HCT116 (cell line): ENCODE measurements around the gene U2AF1L4. TPM values are rescaled to one million over a fixed set of nuclear protein-coding genes. Genes with fewer than 3 reads are reported as not detected.

Source experiments
- ATAC-seq: fragments of 200-7000 bp; cut with Tn5 transposase; 2 replicates; pipeline ENCODE4 v1.9.1; 2020; ENCODE audit warnings: mild to moderate bottlenecking, moderate library complexity
- BruUV-seq: library from RNA; stranded (reverse); fragments of 400-500 nt; replicated peaks from 2 replicates; lab custom pipeline; 2021; lab: Mats Ljungman, UMichigan
- CTCF ChIA-PET: fragments of 300-600 bp; sonication (Branson Sonifier 250); formaldehyde crosslinking; loops from one replicate; lab custom pipeline; 2021; ENCODE audit warnings: antibody characterized with exemption; lab: Charles Lee
- POLR2A ChIA-PET: fragments of 300-600, 350-600 bp; sonication (Branson Sonifier 250); formaldehyde crosslinking; loops from one replicate; lab custom pipeline; 2021; ENCODE audit warnings: antibody characterized with exemption; lab: Charles Lee
- RAD21 ChIA-PET, 2 experiments: fragments of 300-600 bp; sonication (Branson Sonifier 250); formaldehyde crosslinking; loops; one replicate each; lab custom pipeline; 2023; ENCODE audit warnings: low total read pairs in 2 of 2; ENCODE audit not compliant: uncharacterized antibody in 2 of 2, unreplicated experiment in 2 of 2, low non-redundant PET in 1 of 2; lab: Charles Lee
- DNase-seq: peaks from one replicate; pipeline ENCODE4 v3.0.0-alpha.2; 2010; ENCODE audit warnings: low read depth, low spot score
- H2AFZ ChIP-seq: fragments of 200-600 bp; shearing (Covaris generic), sonication (generic); 2 replicates; pipeline ENCODE4 v1.6.1; 2017; ENCODE audit warnings: low read depth, mixed run types, mixed read lengths, antibody characterized with exemption, low read length; ENCODE audit not compliant: poor library complexity, severe bottlenecking
- H3K27ac ChIP-seq: 2 replicates; pipeline ENCODE4 v1.5.1; 2012; ENCODE audit warnings: low read depth, low read length
- H3K27me3 ChIP-seq: fragments of 200-600 bp; sonication (generic); 2 replicates; pipeline ENCODE4 v1.6.1; 2016; ENCODE audit warnings: mixed run types, low read length, mixed read lengths; ENCODE audit not compliant: insufficient read depth
- H3K36me3 ChIP-seq, 2 experiments: fragments of 200-500 bp in 1 of 2; fragments of 200-600 bp in 1 of 2; sonication (Bioruptor generic) in 1 of 2; sonication (generic) in 1 of 2; 2 replicates each; pipeline versions ENCODE4 v1.5.1 to v1.6.1; 2014 to 2016; ENCODE audit warnings: low read length in 2 of 2, inconsistent platforms in 1 of 2, mixed read lengths in 1 of 2, mixed run types in 1 of 2; ENCODE audit not compliant: insufficient read depth in 2 of 2, control insufficient read depth in 1 of 2
- H3K4me1 ChIP-seq, 2 experiments: fragments of 200-600 bp in 1 of 2; sonication (generic) in 1 of 2; 2 replicates each; pipeline versions ENCODE4 v1.5.1 to v1.6.1; 2012 to 2017; ENCODE audit warnings: low read length in 2 of 2, inconsistent platforms in 1 of 2, mild to moderate bottlenecking in 1 of 2, mixed read lengths in 1 of 2, mixed run types in 1 of 2, moderate library complexity in 1 of 2; ENCODE audit not compliant: insufficient read depth in 2 of 2, control insufficient read depth in 1 of 2
- H3K4me2 ChIP-seq: fragments of 200-600 bp; sonication (generic); 2 replicates; pipeline ENCODE4 v1.6.1; 2017; ENCODE audit warnings: mixed run types, low read length, mixed read lengths
- H3K4me3 ChIP-seq, 2 experiments: fragments of 200-600 bp in 1 of 2; sonication (generic) in 1 of 2; replicated peaks in 1 of 2; 2 replicates each; pipeline ENCODE4 v1.5.1; 2011 to 2016; ENCODE audit warnings: low read length in 2 of 2, control low read depth in 1 of 2, low read depth in 1 of 2, mild to moderate bottlenecking in 1 of 2, mixed read lengths in 1 of 2, mixed run types in 1 of 2
- H3K79me2 ChIP-seq: fragments of 200-600 bp; sonication (generic); 2 replicates; pipeline ENCODE4 v1.6.1; 2017; ENCODE audit warnings: mild to moderate bottlenecking, mixed run types, low read length, moderate library complexity, mixed read lengths; ENCODE audit not compliant: insufficient read depth
- H3K9ac ChIP-seq: fragments of 200-600 bp; sonication (generic); 2 replicates; pipeline ENCODE4 v1.6.1; 2016; ENCODE audit warnings: low read length, mixed read lengths
- H3K9me2 ChIP-seq: fragments of 200-600 bp; sonication (generic), shearing (Covaris generic); 2 replicates; pipeline ENCODE4 v1.6.1; 2017; ENCODE audit warnings: mixed run types, mild to moderate bottlenecking, moderate library complexity; ENCODE audit not compliant: insufficient read depth
- H3K9me3 ChIP-seq, 2 experiments: fragments of 200-500 bp in 1 of 2; fragments of 200-600 bp in 1 of 2; sonication (Bioruptor generic) in 1 of 2; sonication (generic) in 1 of 2; 2 replicates each; pipeline ENCODE4 v1.6.1; 2014 to 2017; ENCODE audit warnings: low read length in 2 of 2, mixed read lengths in 2 of 2, inconsistent platforms in 1 of 2, low read depth in 1 of 2, mild to moderate bottlenecking in 1 of 2, mixed run types in 1 of 2, moderate library complexity in 1 of 2; ENCODE audit not compliant: control insufficient read depth in 1 of 2, insufficient read depth in 1 of 2
- H4K20me1 ChIP-seq: fragments of 200-600 bp; sonication (generic), shearing (Covaris generic); 2 replicates; pipeline ENCODE4 v1.6.1; 2017; ENCODE audit warnings: mixed run types, mild to moderate bottlenecking, moderate library complexity; ENCODE audit not compliant: insufficient read depth
- ATF3 ChIP-seq: IDR thresholded peaks from 2 replicates; pipeline ENCODE4 v1.6.1; 2012
- ELF1 ChIP-seq: IDR thresholded peaks from 2 replicates; pipeline ENCODE4 v1.6.1; 2012; ENCODE audit warnings: low read depth, borderline replicate concordance
- EZH2phosphoT487 ChIP-seq: fragments of 200-600 bp; IDR thresholded peaks from 2 replicates; pipeline ENCODE4 v1.6.1; 2018; ENCODE audit warnings: antibody characterized with exemption, borderline replicate concordance
- RAD21 ChIP-seq: IDR thresholded peaks from 2 replicates; pipeline ENCODE4 v1.6.1; 2012; ENCODE audit warnings: low read depth, mild to moderate bottlenecking
- TCF7L2 ChIP-seq: IDR thresholded peaks from 2 replicates; pipeline ENCODE4 v1.7.0; 2011; ENCODE audit warnings: borderline replicate concordance, inconsistent platforms; ENCODE audit not compliant: insufficient read depth, insufficient read length; ENCODE audit errors: extremely low read depth
- YY1 ChIP-seq: IDR thresholded peaks from 2 replicates; pipeline ENCODE4 v1.6.1; 2011; ENCODE audit warnings: low read length, low read depth, moderate library complexity, mild to moderate bottlenecking; ENCODE audit not compliant: insufficient replicate concordance; ENCODE audit errors: extremely low read depth
- ZFX ChIP-seq: fragments of 450-650 bp; IDR thresholded peaks from 2 replicates; pipeline ENCODE4 v1.6.1; 2017
- ZNF274 ChIP-seq: fragments of 200-500 bp; sonication (Bioruptor generic); IDR thresholded peaks from 2 replicates; pipeline ENCODE4 v1.6.1; 2014; ENCODE audit warnings: mild to moderate bottlenecking, low read depth, low read length, inconsistent platforms
- intact Hi-C: fragments of 100-400 bp; cut with micrococcal nuclease; formaldehyde crosslinking; loops from 2 replicates; pipeline ENCODE4 v1.10.0; 2022
- total RNA-seq: library from RNA; stranded (reverse); gene quantifications from one replicate; pipeline ENCODE4 v1.2.1, GENCODE V29; 2021; ENCODE audit not compliant: unreplicated experiment

Gene U2AF1L4
- total RNA-seq, 1 experiment from 2014 or later: 15.6 TPM

- TF ChIP-seq ZFX (no peak), YY1 (no peak), EZH2phosphoT487 (no peak)
- TF ChIP-seq, all 23 proteins: peak for 0
These were observed 48.4 kb upstream of the U2AF1L4 start (continued) for GRCh38 chr19:35793381-35794165.

- DNase-seq (no peak), ATAC-seq (no peak)
- intact Hi-C loops: no loop called here
- TF ChIP-seq ELF1 (no peak), TCF7L2 (no peak), ATF3 (no peak), RAD21 (no peak), ZNF274 (no peak)
- H3K9me3 ChIP-seq: no peaks in the 10 kb centered on the region
- H3K36me3 ChIP-seq: no peaks in the 10 kb centered on the region
- peak overlapping the region; percentile 35; the same call in 1 of the 2 replicates for H3K4me2 ChIP-seq
- no peak overlapping the region for H2AFZ ChIP-seq
- peaks cover 0 to 5% of the 10 kb centered on the region in 2 experiments; a peak in 2 of 4 replicates for H3K4me1 ChIP-seq
- no peaks in the 10 kb centered on the region for H4K20me1 ChIP-seq
- no TSS peak for BruUV-seq
- H3K79me2 ChIP-seq: no peaks in the 10 kb centered on the region
- POLR2A ChIA-PET: no interaction called here
- H3K4me3 ChIP-seq: no peak overlapping the region
- H3K9ac ChIP-seq: no peak overlapping the region
- RAD21 ChIA-PET: no interaction called here
- H3K27me3 ChIP-seq: no peaks in the 10 kb centered on the region
- CTCF ChIA-PET: no interaction called here
- H3K27ac ChIP-seq: no peak overlapping the region
- H3K9me2 ChIP-seq: no peaks in the 10 kb centered on the region
These were observed 47.7 kb upstream of the U2AF1L4 start for GRCh38 chr19:35792888-35793287.
